Measurements from ENCODE around the gene ULK4. TPM values are rescaled to one million over a fixed set of nuclear protein-coding genes. Genes with fewer than 3 reads are reported as not detected.

The ULK4 gene
- total RNA-seq, 2 experiments from 2014 or later = 6.8 to 6.9 TPM

DNA sequence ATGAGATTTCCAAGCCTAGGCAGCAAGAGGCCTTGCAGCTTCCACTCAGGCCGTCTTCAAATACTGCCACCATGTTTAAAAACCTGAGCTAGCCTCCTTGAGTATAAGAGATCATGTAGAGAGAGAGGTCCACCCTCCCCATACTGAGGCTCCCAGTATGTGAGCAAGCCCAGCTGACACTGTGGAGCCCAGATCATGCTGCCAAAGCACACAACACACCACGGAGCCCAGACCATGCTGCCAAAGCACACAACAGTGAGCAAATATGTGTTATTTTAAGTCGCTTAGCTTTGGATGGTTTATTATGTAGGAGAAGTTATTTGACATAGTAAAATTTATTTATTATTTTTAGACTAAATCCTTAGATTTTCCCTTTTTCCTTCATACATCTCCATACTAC, 428.9 kb downstream of the ULK4 start:
- no peaks in the 10 kb centered on the region for H3K4me1 Mint-ChIP-seq (ENCODE audit: low read depth)
- TF ChIP-seq, protein P1, sequence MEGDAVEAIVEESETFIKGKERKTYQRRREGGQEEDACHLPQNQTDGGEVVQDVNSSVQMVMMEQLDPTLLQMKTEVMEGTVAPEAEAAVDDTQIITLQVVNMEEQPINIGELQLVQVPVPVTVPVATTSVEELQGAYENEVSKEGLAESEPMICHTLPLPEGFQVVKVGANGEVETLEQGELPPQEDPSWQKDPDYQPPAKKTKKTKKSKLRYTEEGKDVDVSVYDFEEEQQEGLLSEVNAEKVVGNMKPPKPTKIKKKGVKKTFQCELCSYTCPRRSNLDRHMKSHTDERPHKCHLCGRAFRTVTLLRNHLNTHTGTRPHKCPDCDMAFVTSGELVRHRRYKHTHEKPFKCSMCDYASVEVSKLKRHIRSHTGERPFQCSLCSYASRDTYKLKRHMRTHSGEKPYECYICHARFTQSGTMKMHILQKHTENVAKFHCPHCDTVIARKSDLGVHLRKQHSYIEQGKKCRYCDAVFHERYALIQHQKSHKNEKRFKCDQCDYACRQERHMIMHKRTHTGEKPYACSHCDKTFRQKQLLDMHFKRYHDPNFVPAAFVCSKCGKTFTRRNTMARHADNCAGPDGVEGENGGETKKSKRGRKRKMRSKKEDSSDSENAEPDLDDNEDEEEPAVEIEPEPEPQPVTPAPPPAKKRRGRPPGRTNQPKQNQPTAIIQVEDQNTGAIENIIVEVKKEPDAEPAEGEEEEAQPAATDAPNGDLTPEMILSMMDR (IDR thresholded peaks at IDR 0.05) = no peak
- H3K36me3 Mint-ChIP-seq (ENCODE audit: low read depth) = no peaks in the 10 kb centered on the region
- no peak for DNase-seq
- no peak overlapping the region for H3K27ac Mint-ChIP-seq
- H3K4me3 Mint-ChIP-seq = no peak overlapping the region
- intact Hi-C loops (cut with micrococcal nuclease) = no loop called here
- POLR2A ChIA-PET = no interaction called here
- no peak for ATAC-seq
- peaks cover 3% of the 10 kb centered on the region for H3K9me3 Mint-ChIP-seq
- H3K27me3 Mint-ChIP-seq = no peaks in the 10 kb centered on the region
- CTCF ChIA-PET = no interaction called here

DNA sequence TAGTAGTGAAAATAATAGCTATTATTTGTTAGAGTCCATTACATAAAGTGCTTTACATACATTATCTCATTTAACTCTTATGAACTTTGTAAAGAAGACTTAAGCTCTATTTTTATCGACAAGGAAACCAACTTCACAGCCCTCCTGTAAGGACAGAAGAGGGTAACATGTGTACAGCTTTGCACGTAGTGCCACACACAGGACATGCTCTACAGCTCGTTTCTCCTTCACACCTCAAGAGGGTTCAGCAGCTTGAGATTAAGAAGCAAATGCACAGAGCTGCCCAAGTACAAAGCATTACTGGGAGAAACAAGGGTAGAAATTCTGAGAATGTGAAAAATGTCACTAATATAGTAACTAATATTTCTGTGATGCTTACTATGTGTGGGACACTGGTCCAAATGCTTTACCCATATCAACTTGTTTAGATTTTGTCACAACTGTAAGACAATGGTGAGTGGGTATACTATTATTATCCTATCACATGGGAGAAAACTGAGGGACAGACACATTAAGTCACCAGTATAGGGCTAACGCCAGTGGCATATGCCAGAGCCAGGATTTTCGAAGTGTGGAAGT, 434.8 kb downstream of the ULK4 start:
- ChIA-PET CTCF (no interaction called here), POLR2A (no interaction called here)
- TF ChIP-seq, protein P1 (IDR thresholded peaks at IDR 0.05) = no peak
- no peak for ATAC-seq
- no peak for DNase-seq
- no peak overlapping the region for H3K27ac Mint-ChIP-seq
- intact Hi-C loops (cut with micrococcal nuclease) = no loop called here
- no peaks in the 10 kb centered on the region for H3K36me3 Mint-ChIP-seq (ENCODE audit: low read depth)
- H3K4me1 Mint-ChIP-seq (ENCODE audit: low read depth) = peaks cover 4% of the 10 kb centered on the region
- no peaks in the 10 kb centered on the region for H3K27me3 Mint-ChIP-seq
- no peaks in the 10 kb centered on the region for H3K9me3 Mint-ChIP-seq
- no peak overlapping the region for H3K4me3 Mint-ChIP-seq

DNA sequence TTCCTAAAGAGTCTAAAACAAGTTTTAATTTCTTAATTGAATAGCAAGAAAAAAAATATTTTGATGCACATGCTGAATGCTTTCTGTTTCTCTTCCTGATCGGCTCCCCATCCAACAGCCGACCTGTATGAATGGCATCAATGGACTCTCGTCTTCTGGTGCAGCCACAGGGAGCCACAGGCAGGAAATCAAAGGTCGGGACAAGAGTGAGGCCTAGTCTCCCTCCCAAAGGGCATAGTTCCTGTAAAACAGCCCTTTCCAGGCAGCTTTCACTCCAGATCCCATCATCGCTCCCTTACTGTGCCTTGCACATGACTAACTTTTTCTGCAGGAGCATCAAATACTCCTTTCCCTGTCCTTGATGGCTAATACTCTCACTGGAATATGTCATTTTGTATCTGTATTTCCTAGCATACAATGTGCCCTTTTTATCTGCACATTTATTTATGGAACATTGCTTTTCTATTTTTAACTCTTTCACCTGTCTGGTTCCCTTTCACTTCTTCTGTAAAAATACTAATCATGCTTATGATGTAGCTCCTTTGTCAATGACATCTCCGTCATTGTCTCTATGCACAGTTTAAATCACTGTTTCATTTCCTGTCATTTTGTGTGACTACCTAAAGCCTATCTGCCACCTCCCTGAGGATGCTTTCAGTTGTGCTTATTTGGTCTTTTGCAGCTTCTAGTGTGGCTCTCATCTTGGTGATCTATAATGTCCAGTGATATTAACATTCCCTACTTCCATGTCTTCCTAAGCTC, 436.4 kb downstream of the ULK4 start:
- Mint-ChIP-seq H3K4me1 (ENCODE audit: low read depth) (peaks cover 4% of the 10 kb centered on the region), H3K9me3 (no peaks in the 10 kb centered on the region), H3K36me3 (ENCODE audit: low read depth) (no peaks in the 10 kb centered on the region), H3K4me3 (no peak overlapping the region), H3K27me3 (no peaks in the 10 kb centered on the region), H3K27ac (no peak overlapping the region)
- TF ChIP-seq, protein P1 (IDR thresholded peaks at IDR 0.05) = no peak
- ATAC-seq (no peak), DNase-seq (no peak)
- CTCF ChIA-PET = no interaction called here
- intact Hi-C loops (cut with micrococcal nuclease) = no loop called here
- POLR2A ChIA-PET = no interaction called here

DNA sequence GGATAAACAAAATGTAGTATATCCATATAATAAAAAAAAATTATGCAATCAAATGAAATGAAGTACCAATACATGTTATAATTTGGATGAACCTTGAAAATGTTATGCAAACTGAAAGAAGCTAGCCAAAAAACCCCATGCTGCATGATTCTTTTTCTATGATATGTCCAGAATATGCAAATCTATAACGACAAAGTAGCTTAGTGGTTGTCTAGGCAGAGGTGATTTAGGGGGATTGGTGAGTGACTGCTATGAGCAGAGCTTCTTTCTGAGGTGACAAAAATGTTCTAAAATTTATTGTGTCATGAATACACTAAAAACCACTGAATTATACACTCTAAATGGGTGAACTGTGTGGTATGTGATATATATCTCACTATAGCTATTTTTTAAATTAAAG, 438.0 kb downstream of the ULK4 start:
- Mint-ChIP-seq H3K4me1 (ENCODE audit: low read depth) (peaks cover 4% of the 10 kb centered on the region), H3K27me3 (no peaks in the 10 kb centered on the region), H3K27ac (no peak overlapping the region), H3K9me3 (no peaks in the 10 kb centered on the region), H3K36me3 (ENCODE audit: low read depth) (no peaks in the 10 kb centered on the region), H3K4me3 (no peak overlapping the region)
- TF ChIP-seq, protein P1 (IDR thresholded peaks at IDR 0.05) = no peak
- POLR2A ChIA-PET = no interaction called here
- DNase-seq = no peak
- CTCF ChIA-PET = no interaction called here
- no peak for ATAC-seq
- intact Hi-C loops (cut with micrococcal nuclease) = no loop called here

DNA sequence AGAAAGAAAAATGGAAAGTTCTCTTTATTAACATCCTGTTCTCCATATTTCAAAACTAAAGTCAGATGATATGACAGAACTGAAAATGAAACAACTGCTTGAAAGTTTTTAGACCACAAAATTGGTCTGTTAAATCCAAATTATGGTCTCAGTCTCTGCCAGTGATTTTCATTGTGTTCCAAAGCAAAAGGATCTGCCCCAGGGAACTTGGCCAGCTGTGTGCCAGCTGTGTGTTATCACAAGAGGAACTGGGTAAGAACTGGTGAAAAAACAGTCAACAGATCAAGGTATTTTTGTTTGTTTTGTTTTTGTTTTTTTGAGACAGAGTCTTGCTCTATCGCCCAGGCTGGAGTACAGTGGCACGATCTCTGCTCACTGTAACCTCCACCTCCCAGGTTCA, 439.3 kb downstream of the ULK4 start:
- CTCF ChIA-PET = interaction anchor here (1.7 kb wide), 1 partner anchor 13 kb away, joined by 5 read pairs; no protein-coding TSS in a partner anchor

More for the DNA sequence above, 439.3 kb downstream of the ULK4 start:
- Mint-ChIP-seq H3K4me1 (ENCODE audit: low read depth) (peaks cover 4% of the 10 kb centered on the region), H3K36me3 (ENCODE audit: low read depth) (no peaks in the 10 kb centered on the region), H3K9me3 (no peaks in the 10 kb centered on the region), H3K27me3 (no peaks in the 10 kb centered on the region), H3K4me3 (no peak overlapping the region), H3K27ac (no peak overlapping the region)
- POLR2A ChIA-PET = no interaction called here
- TF ChIP-seq, protein P1 (IDR thresholded peaks at IDR 0.05) = no peak
- DNase-seq (no peak), ATAC-seq (no peak)
- intact Hi-C loops (cut with micrococcal nuclease) = no loop called here

Measured in activated CD8-positive, alpha-beta T cell treated with anti-CD3 and anti-CD28 coated beads for 36 hours (primary cell).